ENCODE results near the gene AMBP.

GRCh38 chr9:114071197-114071795 lies 6.8 kb downstream of the AMBP start:
- TF ChIP-seq, protein P1, sequence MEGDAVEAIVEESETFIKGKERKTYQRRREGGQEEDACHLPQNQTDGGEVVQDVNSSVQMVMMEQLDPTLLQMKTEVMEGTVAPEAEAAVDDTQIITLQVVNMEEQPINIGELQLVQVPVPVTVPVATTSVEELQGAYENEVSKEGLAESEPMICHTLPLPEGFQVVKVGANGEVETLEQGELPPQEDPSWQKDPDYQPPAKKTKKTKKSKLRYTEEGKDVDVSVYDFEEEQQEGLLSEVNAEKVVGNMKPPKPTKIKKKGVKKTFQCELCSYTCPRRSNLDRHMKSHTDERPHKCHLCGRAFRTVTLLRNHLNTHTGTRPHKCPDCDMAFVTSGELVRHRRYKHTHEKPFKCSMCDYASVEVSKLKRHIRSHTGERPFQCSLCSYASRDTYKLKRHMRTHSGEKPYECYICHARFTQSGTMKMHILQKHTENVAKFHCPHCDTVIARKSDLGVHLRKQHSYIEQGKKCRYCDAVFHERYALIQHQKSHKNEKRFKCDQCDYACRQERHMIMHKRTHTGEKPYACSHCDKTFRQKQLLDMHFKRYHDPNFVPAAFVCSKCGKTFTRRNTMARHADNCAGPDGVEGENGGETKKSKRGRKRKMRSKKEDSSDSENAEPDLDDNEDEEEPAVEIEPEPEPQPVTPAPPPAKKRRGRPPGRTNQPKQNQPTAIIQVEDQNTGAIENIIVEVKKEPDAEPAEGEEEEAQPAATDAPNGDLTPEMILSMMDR (conservative IDR thresholded peaks at IDR 0.05; ENCODE audit: low read length), result no peak
- TF ChIP-seq EZH2phosphoT487 (IDR thresholded peaks at IDR 0.05; ENCODE audit: borderline replicate concordance), result no peak
